GM12892 (cell line): Measurements from ENCODE around the gene RFT1.

Experiments used
- POLR2A ChIP-seq: IDR thresholded peaks from 2 replicates; pipeline ENCODE4 v1.6.1; 2011; ENCODE audit warnings: low read depth, low read length, control low read depth
- POLR2AphosphoS5 ChIP-seq: IDR thresholded peaks from 2 replicates; pipeline ENCODE4 v1.6.1; 2011; ENCODE audit warnings: low read depth, low read length, control low read depth

DNA sequence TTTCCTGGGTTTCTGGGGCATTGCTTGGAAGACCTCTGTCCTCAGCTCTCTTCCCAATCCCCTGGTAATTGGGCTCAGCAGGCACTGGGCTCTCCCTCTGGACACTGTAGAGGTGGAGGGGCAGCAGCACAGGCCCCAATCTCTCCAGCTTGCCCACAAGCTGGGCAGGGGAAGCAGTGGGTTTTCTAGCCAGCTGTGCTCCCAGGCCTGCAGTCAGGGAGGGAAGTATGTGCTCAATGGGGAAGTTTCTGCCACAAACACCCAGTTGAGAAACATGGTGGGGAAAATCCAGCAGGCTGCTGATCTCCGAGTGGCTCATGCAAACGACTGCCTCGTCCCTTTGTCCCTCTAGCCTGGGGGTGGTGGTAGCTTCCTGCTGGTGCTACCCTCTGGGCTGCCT is 12.8 kb upstream of the RFT1 start:
- TF ChIP-seq POLR2A (no peak), POLR2AphosphoS5 (no peak)
